Fibroblast of the conjunctiva (primary cell): ENCODE measurements around the gene PCDHB8.
"Not testable (repeated sequence)": the region's sequence is repeated elsewhere in the genome, so short reads cannot be mapped to it uniquely, and the experiment has no call there.

Source experiments
- DNase-seq: peaks from one replicate; pipeline ENCODE4 v3.0.0-alpha.2; 2010; ENCODE audit warnings: low read depth

PCDHB8 gene

DNA sequence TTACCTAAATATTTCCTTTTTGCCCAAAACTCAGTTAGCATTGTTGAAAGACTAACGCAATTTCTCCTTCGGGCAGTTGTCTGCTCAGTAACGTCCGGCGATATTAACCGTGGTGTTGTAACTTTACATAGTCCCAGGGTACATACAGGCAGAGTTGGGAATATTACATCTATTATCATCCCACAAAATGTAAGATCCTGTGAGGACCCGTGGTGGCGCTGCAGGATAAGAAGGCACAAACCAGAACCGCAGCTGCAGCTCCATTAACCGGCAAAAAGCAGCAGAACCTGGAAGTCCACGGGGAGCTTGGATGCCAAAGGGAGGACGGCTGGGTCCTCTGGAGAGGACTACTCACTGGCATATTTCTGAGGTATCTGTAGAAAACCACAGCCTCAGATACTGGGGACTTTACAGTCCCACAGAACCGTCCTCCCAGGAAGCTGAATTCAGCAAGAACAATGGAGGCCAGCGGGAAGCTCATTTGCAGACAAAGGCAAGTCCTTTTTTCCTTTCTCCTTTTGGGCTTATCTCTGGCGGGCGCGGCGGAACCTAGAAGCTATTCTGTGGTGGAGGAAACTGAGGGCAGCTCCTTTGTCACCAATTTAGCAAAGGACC, at the start of gene PCDHB8:
Gene PCDHB8, plus strand, starts transcription at position 214 of the 615 bp plus-strand sequence. Its CDS starts 245 bp downstream, at position 459.
- not testable (repeated sequence) for DNase-seq

DNA sequence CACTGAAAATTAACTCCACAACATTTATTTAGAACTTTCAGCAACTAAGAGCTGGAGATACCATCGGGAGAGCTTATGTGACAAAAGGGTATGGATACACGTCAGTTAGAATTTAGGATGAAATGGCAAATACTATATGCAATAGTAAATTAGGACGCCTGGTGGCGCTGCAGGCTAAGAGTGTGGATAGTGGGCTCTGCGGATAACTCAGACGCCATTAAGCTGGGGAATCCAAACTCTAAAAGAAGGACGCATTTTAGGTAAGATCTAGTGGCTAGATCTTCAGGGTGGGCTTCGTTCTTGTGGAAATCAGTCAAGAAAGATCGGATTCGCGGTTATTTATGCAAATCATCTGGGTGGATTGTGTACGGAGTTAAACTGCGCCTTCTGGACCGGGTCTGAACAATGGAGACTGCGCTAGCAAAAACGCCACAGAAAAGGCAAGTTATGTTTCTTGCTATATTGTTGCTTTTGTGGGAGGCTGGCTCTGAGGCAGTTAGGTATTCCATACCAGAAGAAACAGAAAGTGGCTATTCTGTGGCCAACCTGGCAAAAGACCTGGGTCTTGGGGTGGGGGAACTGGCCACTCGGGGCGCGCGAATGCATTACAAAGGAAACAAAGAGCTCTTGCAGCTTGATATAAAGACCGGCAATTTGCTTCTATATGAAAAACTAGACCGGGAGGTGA, 42.4 kb upstream of the PCDHB8 start, which contains the start of gene PCDHB5:
Gene PCDHB5, plus strand, starts transcription at position 177 of the 688 bp plus-strand sequence. Its CDS starts 229 bp downstream, at position 406.
- no peak for DNase-seq

DNA sequence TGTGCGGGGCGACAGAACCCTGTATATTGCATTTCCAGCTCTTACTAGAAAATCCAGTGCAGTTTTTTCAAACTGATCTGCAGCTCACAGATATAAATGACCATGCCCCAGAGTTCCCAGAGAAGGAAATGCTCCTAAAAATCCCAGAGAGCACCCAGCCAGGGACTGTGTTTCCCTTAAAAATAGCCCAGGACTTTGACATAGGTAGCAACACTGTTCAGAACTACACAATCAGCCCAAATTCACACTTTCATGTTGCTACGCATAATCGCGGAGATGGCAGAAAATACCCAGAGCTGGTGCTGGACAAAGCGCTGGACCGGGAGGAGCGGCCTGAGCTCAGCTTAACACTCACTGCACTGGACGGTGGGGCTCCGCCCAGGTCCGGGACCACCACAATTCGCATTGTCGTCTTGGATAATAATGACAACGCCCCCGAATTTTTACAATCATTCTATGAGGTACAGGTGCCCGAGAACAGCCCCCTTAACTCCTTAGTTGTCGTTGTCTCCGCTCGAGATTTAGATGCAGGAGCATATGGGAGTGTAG, 41.8 kb upstream of the PCDHB8 start:
- DNase-seq, result no peak

DNA sequence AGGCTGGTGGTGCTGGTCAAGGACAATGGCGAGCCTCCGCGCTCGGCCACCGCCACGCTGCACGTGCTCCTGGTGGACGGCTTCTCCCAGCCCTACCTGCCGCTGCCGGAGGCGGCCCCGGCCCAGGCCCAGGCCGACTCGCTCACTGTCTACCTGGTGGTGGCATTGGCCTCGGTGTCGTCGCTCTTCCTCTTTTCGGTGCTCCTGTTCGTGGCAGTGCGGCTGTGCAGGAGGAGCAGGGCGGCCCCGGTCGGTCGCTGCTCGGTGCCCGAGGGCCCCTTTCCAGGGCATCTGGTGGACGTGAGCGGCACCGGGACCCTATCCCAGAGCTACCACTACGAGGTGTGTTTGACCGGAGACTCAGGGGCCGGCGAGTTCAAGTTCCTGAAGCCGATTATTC, 40.2 kb upstream of the PCDHB8 start:
- not testable (repeated sequence) for DNase-seq

DNA sequence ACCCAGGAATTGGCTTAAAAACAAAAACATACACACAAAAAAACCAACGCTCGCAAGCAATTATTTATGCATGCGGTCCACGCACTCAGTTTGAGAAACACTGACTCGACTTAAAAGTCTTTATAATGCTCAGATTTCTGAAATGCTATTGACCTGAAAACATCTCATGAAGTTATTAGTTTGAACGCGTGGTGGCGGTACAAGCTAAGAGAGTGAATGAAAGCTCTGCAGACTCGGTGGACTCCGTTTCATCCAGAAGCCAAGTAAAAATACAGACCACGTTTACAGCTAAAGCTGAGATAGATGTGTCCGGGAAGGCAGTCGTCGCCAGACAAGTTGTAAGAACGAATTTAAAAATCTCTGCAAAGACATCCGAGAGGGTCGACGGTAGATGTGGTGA, 27.8 kb upstream of the PCDHB8 start, which contains the start of gene PCDHB6:
Gene PCDHB6, plus strand, starts transcription at position 246 of the 400 bp plus-strand sequence. CDS start 201 bp downstream, outside the sequence.
- DNase-seq, result no peak

DNA sequence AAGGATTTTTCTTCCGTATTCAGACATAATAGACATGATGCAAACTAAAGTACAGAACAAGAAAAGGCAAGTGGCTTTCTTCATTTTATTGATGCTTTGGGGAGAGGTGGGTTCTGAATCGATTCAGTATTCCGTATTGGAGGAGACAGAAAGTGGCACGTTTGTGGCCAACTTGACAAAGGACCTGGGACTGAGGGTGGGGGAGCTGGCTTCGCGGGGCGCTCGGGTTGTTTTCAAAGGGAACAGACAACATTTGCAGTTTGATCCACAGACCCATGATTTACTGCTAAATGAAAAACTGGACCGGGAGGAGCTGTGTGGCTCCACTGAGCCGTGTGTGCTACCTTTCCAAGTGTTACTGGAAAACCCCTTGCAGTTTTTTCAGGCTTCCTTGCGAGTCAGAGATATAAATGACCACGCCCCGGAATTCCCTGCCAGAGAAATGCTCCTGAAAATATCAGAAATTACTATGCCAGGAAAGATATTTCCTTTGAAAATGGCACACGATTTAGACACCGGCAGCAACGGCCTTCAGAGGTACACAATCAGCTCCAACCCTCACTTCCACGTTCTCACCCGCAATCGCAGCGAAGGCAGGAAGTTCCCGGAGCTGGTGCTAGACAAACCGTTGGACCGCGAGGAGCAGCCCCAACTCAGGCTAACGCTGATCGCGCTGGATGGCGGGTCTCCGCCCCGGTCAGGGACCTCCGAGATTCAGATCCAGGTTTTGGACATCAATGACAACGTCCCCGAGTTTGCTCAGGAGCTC, 27.2 kb upstream of the PCDHB8 start:
- DNase-seq, result no peak

DNA sequence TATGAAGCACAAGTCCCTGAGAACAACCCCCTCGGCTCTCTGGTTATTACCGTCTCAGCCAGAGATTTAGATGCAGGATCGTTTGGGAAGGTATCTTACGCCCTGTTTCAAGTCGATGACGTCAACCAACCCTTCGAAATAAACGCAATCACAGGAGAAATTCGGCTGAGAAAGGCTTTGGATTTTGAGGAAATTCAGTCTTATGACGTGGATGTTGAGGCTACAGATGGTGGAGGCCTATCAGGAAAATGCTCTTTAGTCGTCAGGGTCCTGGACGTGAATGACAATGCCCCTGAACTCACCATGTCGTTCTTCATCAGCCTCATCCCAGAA, 26.6 kb upstream of the PCDHB8 start:
- no peak for DNase-seq

DNA sequence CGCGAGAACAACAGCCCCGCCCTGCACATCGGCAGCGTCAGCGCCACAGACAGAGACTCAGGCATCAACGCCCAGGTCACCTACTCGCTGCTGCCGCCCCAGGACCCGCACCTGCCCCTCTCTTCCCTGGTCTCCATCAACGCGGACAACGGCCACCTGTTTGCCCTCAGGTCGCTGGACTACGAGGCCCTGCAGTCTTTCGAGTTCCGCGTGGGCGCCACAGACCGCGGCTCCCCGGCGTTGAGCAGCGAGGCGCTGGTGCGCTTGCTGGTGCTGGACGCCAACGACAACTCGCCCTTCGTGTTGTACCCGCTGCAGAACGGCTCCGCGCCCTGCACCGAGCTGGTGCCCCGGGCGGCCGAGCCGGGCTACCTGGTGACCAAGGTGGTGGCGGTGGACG, 26.0 kb upstream of the PCDHB8 start:
- DNase-seq, result not testable (repeated sequence)

DNA sequence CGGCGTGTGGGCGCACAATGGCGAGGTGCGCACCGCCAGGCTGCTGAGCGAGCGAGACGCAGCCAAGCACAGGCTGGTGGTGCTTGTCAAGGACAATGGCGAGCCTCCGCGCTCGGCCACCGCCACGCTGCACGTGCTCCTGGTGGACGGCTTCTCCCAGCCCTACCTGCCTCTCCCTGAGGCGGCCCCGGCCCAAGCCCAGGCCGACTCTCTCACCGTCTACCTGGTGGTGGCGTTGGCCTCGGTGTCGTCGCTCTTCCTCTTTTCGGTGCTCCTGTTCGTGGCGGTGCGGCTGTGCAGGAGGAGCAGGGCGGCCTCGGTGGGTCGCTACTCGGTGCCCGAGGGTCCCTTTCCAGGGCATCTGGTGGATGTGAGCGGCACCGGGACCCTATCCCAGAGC, 25.5 kb upstream of the PCDHB8 start:
- DNase-seq, result not testable (repeated sequence)

DNA sequence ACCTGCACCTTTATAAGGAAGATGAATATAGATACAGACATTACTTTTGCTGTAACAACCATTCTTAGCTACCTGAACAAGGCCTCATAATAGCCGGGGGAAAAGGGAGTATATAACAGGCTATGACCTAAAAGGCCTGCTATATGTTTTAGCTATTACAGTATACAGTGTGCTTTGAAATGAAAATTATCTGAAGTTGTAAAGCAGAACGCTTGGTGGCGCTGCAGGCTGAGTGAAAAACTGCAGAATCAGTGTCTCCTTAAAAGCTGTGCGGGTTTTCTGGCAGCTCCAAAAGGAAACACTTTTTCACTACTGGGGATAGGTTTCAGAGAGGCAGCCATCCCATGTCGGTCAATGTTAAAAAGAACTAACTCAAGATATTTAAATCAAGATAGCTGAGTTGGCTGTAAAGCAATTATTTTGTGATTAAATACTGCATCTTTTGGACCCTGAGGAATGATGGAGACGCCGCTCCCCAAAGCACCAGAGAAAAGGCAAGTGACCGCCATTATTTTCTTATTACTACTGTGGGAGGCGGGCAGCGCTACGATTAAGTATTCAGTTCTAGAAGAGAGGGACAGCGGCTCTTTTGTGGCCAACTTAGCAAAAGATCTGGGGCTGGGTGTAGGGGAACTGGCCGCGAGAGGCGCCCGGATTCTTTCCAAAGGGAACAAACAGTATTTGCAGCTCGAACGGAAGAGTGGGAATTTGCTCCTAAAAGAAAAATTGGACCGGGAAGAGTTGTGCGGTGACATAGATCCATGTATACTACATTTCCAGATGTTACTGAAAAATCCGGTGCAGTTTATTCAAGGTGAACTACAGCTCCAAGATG, 21.8 kb upstream of the PCDHB8 start:
- no peak for DNase-seq

DNA sequence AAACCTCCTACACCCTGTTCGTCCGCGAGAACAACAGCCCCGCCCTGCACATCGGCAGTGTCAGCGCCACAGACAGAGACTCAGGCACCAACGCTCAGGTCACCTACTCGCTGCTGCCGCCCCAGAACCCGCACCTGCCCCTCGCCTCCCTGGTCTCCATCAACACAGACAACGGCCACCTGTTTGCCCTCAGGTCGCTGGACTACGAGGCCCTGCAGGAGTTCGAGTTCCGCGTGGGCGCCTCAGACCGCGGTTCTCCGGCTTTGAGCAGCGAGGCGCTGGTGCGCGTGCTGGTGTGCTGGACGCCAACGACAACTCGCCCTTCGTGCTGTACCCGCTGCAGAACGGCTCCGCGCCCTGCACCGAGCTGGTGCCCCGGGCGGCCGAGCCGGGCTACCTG, 20.2 kb upstream of the PCDHB8 start:
- not testable (repeated sequence) for DNase-seq

DNA sequence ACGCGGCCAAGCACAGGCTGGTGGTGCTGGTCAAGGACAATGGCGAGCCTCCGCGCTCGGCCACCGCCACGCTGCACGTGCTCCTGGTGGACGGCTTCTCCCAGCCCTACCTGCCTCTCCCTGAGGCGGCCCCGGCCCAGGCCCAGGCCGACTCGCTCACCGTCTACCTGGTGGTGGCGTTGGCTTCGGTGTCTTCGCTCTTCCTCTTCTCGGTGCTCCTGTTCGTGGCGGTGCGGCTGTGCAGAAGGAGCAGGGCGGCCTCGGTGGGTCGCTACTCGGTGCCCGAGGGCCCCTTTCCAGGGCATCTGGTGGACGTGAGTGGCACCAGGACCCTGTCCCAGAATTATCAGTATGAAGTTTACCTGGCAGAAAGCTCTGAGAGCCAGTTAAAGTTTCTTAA, 19.7 kb upstream of the PCDHB8 start:
- not testable (repeated sequence) for DNase-seq

DNA sequence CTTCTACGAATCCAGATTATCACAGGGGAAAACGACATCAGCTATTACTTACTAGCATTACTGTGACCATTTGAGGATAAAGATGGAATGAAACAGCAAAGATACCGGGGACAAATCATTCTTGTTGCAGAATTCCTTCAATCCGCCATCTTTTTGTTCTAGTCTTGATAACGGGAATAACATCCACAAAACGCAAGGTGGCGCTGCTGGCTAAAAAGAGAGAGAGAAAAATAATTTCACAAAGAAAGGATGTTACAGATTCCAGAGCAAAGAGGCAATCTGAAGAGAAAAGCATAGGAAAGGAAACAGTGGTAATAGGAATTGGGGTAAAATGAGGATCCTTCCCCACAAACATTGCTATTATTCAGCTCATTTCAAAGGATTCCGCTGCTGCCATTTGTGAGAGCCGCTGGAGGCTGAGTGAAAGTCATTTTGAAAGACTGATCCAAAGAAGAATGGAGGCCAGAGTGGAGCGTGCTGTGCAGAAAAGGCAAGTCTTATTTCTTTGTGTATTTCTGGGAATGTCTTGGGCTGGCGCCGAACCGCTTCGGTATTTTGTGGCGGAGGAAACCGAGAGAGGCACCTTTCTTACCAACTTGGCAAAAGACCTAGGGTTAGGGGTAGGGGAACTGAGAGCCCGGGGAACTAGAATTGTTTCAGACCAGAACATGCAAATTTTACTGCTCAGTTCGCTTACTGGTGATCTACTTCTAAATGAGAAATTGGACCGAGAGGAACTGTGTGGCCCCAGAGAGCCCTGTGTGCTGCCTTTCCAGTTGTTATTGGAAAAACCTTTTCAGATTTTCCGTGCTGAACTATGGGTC, 5.0 kb upstream of the PCDHB8 start, which contains the start of gene PCDHB7:
Gene PCDHB7, plus strand, starts transcription at position 264 of the 824 bp plus-strand sequence. Its CDS starts 192 bp downstream, at position 456.
- DNase-seq, result no peak

DNA sequence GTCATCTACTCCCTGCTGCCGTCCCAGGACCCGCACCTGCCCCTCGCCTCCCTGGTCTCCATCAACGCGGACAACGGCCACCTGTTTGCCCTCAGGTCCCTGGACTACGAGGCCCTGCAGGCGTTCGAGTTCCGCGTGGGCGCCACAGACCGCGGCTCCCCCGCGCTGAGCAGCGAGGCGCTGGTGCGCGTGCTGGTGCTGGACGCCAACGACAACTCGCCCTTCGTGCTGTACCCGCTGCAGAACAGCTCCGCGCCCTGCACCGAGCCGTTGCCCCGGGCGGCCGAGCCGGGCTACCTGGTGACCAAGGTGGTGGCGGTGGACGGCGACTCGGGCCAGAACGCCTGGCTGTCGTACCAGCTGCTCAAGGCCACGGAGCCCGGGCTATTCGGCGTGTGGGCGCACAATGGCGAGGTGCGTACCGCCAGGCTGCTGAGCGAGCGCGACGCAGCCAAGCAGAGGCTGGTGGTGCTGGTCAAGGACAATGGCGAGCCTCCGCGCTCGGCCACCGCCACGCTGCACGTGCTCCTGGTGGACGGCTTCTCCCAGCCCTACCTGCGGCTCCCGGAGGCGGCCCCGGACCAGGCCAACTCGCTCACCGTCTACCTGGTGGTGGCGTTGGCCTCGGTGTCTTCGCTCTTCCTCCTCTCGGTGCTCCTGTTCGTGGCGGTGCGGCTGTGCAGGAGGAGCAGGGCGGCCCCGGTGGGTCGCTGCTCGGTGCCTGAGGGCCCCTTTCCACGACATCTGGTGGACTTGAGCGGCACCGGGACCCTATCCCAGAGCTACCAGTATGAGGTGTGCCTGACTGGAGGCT, 3.1 kb upstream of the PCDHB8 start:
- DNase-seq, result not testable (repeated sequence)

DNA sequence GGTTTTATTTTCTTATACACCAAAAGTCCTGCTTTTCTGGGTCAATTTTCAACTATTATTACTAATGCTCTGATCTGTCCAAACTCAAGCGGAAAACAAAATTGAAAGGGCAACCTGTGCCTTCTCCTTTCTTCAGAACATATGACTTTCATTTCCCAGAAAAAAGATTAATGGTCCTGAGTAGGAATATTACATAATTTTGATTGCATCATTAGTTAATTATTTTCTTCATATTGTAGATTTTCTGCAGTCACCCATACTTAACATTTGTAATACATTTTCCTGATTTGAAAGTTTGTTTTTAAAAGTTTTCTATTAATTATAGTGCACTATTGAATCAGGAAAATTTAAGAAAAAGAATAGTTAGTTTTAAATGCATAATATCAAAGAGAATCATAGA, 1.7 kb upstream of the PCDHB8 start:
- no peak for DNase-seq

DNA sequence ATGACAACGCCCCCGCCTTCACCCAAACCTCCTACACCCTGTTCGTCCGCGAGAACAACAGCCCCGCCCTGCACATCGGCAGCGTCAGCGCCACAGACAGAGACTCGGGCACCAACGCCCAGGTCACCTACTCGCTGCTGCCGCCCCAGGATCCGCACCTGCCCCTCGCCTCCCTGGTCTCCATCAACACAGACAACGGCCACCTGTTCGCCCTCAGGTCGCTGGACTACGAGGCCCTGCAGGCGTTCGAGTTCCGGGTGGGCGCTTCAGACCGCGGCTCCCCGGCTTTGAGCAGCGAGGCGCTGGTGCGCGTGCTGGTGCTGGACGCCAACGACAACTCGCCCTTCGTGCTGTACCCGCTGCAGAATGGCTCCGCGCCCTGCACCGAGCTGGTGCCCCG, 1.8 kb downstream of the PCDHB8 start:
- DNase-seq, result not testable (repeated sequence)

DNA sequence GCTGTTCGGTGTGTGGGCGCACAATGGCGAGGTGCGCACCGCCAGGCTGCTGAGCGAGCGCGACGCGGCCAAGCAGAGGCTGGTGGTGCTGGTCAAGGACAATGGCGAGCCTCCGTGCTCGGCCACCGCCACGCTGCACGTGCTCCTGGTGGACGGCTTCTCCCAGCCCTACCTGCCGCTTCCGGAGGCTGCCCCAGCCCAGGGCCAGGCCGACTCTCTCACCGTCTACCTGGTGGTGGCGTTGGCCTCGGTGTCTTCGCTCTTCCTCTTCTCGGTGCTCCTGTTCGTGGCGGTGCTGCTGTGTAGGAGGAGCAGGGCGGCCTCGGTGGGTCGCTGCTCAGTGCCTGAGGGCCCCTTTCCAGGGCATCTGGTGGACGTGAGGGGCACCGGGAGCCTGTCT, 2.3 kb downstream of the PCDHB8 start:
- DNase-seq, result not testable (repeated sequence)

DNA sequence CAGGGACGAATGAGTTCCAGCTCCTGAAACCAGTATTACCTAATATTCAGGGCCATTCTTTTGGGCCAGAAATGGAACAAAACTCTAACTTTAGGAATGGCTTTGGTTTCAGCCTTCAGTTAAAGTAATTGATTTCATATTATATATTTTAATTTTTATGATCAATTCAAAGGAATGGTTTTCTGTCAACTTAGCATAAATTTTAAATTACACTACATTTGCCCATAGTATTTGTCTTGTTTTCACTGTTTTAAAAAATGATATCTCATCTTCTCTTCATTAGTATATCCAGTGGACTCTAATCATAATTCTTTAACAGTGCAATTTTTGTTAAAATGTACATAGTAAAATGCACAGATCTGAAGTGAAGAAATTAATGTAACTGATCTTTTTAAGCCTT, 2.7 kb downstream of the PCDHB8 start:
- DNase-seq, result no peak

DNA sequence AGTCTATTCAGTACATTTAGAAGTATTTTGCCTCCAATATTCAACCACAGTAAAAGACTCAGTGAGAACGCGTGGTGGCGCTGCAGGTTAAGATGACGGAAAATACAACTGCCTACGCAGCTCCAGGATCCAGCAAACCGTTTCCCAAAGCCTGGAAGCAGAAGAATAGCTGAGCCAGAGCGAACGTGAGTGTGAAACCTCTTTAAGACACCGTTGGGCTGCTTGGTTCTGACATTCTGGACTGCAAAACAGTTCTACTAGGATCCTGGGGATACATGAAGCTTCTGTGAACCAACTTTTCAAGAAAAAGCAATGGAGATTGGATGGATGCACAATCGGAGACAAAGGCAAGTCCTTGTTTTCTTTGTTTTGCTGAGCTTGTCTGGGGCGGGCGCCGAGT, 4.7 kb downstream of the PCDHB8 start, which contains the start of gene PCDHB16:
Gene PCDHB16, plus strand, starts transcription at position 140 of the 400 bp plus-strand sequence. Its CDS starts 173 bp downstream, at position 313.
- DNase-seq, result no peak
